Esophagus squamous epithelium (tissue), 4 donors: ENCODE measurements around the gene NDUFA11.

Source experiments
- POLR2A ChIP-seq, 4 donors: fragments of 450-650 bp; IDR thresholded peaks; one replicate each; pipeline ENCODE4 v1.6.1; 2017; ENCODE audit warnings: antibody characterized with exemption in 4 of 4, mild to moderate bottlenecking in 4 of 4, moderate library complexity in 3 of 4
- TF ChIP-seq, protein P1 (sequence below), 6 experiments: fragments of 450-650 bp in 4 of 6; fragments of 200-600 bp in 2 of 6; sonication (generic) in 2 of 6; IDR thresholded peaks; one replicate each; pipeline ENCODE4 v1.5.1; 2016 to 2019; ENCODE audit warnings: antibody characterized with exemption in 6 of 6, mild to moderate bottlenecking in 4 of 6, moderate library complexity in 4 of 6

DNA sequence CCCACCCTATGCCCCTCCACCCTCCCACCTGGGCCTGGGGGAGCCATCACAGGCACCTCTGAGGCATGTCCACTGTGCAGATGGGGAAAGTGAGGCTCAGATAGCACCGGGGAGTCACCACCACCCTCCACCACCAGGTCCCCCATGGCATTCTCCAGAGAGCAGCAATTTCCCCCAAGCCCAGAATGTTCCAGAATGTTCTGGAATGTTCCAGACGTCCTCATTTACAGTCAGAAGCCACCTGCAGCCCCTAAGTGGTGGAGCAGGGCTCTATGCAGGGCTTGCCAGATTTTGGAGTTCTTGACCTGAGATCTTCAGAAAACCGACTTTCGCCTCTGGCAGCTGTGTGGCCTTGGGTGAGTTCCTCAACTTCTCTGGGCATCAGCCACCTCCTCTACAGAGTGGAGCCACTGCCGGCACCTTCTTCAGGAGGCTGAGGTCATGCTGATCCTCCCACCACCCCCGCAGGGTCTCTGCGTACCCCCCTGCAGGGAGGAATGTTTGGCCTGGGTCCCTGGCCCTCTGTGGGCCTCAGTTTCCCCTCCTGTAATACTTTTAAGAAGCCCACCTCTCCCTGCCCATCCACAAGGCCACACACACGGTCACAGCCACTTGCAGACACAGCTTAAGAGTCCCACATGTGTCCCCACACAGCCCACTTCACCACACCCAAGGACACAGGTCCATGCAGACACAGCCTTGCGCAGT is 39.4 kb downstream of the NDUFA11 start:
- no peak for TF ChIP-seq POLR2A (IDR thresholded peaks at IDR 0.05)
- TF ChIP-seq, protein P1, sequence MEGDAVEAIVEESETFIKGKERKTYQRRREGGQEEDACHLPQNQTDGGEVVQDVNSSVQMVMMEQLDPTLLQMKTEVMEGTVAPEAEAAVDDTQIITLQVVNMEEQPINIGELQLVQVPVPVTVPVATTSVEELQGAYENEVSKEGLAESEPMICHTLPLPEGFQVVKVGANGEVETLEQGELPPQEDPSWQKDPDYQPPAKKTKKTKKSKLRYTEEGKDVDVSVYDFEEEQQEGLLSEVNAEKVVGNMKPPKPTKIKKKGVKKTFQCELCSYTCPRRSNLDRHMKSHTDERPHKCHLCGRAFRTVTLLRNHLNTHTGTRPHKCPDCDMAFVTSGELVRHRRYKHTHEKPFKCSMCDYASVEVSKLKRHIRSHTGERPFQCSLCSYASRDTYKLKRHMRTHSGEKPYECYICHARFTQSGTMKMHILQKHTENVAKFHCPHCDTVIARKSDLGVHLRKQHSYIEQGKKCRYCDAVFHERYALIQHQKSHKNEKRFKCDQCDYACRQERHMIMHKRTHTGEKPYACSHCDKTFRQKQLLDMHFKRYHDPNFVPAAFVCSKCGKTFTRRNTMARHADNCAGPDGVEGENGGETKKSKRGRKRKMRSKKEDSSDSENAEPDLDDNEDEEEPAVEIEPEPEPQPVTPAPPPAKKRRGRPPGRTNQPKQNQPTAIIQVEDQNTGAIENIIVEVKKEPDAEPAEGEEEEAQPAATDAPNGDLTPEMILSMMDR (IDR thresholded peaks at IDR 0.05), result no peak
